Suprapubic skin (tissue), 4 donors: ENCODE measurements around the gene MAK.

Source experiments
- EP300 ChIP-seq: sonication (generic); formaldehyde crosslinking; IDR thresholded peaks from one replicate; pipeline ENCODE4 v1.6.1; 2017; ENCODE audit warnings: antibody characterized with exemption
- POLR2A ChIP-seq, 2 donors: fragments of 450-650 bp; IDR thresholded peaks; one replicate each; pipeline ENCODE4 v1.6.1; 2017; ENCODE audit warnings: antibody characterized with exemption in 2 of 2, mild to moderate bottlenecking in 2 of 2, moderate library complexity in 2 of 2
- POLR2AphosphoS5 ChIP-seq, 3 donors: sonication (generic); formaldehyde crosslinking; IDR thresholded peaks; one replicate each; pipeline ENCODE4 v1.6.1; 2017; ENCODE audit warnings: antibody characterized with exemption in 3 of 3
- TF ChIP-seq, protein P1 (sequence below), 2 donors: fragments of 200-600 bp in 1 of 2; fragments of 450-650 bp in 1 of 2; sonication (generic) in 1 of 2; IDR thresholded peaks; one replicate each; pipeline ENCODE4 v1.5.1; 2016 to 2019; ENCODE audit warnings: antibody characterized with exemption in 2 of 2, mild to moderate bottlenecking in 1 of 2, moderate library complexity in 1 of 2

DNA sequence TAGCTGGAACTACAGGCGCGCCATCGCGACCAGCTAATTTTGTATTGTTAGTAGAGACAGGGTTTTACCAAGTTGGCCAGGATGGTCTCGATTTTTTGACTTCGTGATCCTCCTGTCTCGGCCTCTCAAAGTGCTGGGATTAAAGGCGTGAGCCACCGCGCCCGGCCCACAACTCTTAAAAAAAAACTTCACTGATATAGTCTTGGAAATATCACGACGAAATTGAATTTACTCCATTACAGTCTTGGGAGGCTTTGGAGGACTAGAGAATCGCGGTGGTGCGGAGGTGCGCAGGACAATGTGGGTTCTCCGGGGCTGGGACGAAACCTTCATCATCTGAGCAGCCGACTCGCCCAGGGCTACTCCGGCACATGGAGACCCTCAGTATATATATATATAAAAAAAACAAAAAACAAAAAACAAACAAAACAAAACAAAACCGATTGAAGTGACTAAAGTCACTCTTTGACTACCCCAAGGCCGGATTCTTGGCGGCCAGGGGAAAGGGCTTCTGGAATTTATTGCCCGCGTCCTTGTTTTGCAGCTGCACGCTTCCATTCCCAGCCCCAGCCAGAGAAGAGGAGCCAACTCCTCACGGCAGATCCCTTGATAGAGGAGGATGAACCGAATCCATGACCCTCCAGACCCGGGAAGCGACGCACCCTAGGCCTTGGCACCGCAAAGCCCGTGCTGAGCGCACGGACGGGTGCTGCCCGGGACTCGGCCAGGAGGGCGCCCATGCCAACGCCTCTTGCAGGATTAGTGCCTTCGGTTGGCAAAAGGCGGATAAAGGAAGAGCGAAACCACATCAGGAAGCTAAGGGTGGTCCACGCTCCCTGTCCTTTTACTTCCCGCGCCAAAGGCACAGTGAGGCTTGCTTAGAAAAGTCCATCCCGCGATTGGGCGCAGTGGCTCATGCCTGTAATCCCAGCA is 45.2 kb upstream of the MAK start:
- TF ChIP-seq POLR2A (IDR thresholded peaks at IDR 0.05) (no peak), POLR2AphosphoS5 (IDR thresholded peaks at IDR 0.05) (no peak), EP300 (no peak)
- TF ChIP-seq, protein P1, sequence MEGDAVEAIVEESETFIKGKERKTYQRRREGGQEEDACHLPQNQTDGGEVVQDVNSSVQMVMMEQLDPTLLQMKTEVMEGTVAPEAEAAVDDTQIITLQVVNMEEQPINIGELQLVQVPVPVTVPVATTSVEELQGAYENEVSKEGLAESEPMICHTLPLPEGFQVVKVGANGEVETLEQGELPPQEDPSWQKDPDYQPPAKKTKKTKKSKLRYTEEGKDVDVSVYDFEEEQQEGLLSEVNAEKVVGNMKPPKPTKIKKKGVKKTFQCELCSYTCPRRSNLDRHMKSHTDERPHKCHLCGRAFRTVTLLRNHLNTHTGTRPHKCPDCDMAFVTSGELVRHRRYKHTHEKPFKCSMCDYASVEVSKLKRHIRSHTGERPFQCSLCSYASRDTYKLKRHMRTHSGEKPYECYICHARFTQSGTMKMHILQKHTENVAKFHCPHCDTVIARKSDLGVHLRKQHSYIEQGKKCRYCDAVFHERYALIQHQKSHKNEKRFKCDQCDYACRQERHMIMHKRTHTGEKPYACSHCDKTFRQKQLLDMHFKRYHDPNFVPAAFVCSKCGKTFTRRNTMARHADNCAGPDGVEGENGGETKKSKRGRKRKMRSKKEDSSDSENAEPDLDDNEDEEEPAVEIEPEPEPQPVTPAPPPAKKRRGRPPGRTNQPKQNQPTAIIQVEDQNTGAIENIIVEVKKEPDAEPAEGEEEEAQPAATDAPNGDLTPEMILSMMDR (IDR thresholded peaks at IDR 0.05): no peak
